Kidney (tissue), 14 donors: ENCODE measurements around the gene CCDC152. TPM values are rescaled to one million over a fixed set of nuclear protein-coding genes. Genes with fewer than 3 reads are reported as not detected.

Experiments
- DNase-seq, 5 donors: peaks; one replicate each; pipeline ENCODE4 v3.0.0-alpha.2; 2013 to 2020
- FAIRE-seq: peaks from 2 replicates; lab custom pipeline; 2012; peaks lifted over from hg19 to GRCh38; lab: Jason Lieb, UNC
- H3K27ac ChIP-seq, 2 donors: one replicate each; pipeline ENCODE4 v1.7.0; 2013; ENCODE audit warnings: low read depth in 2 of 2, low read length in 2 of 2, inconsistent platforms in 1 of 2
- H3K27me3 ChIP-seq: one replicate; pipeline ENCODE4 v1.7.1; 2013; ENCODE audit warnings: low read length, inconsistent platforms; ENCODE audit not compliant: control insufficient read depth, insufficient read depth
- H3K36me3 ChIP-seq, 3 donors: one replicate each; pipeline versions ENCODE4 v1.7.0 to v1.7.1; 2013; ENCODE audit warnings: low read length in 3 of 3, control low read depth in 1 of 3, inconsistent platforms in 1 of 3; ENCODE audit not compliant: insufficient read depth in 3 of 3, control insufficient read depth in 2 of 3
- H3K4me1 ChIP-seq, 3 donors: one replicate each; pipeline versions ENCODE4 v1.7.0 to v1.7.1; 2013; ENCODE audit warnings: low read length in 3 of 3, inconsistent platforms in 1 of 3, low read depth in 1 of 3; ENCODE audit not compliant: control insufficient read depth in 2 of 3, insufficient read depth in 2 of 3
- H3K4me3 ChIP-seq, 3 donors: one replicate each; pipeline versions ENCODE4 v1.7.0 to v1.8.1; 2013; ENCODE audit warnings: low read length in 3 of 3, control low read depth in 1 of 3, inconsistent platforms in 1 of 3
- H3K9ac ChIP-seq, 3 donors: one replicate each; pipeline versions ENCODE4 v1.7.0 to v1.7.1; 2013; ENCODE audit warnings: low read length in 3 of 3, control low read depth in 1 of 3, inconsistent platforms in 1 of 3
- H3K9me3 ChIP-seq, 3 donors: one replicate each; pipeline versions ENCODE4 v1.7.0 to v1.7.1; 2013; ENCODE audit warnings: low read length in 3 of 3, control low read depth in 1 of 3, inconsistent platforms in 1 of 3; ENCODE audit not compliant: control insufficient read depth in 2 of 3, insufficient read depth in 1 of 3
- intact Hi-C: fragments of 100-400 bp; cut with DNase I; formaldehyde crosslinking; loops from one replicate; pipeline ENCODE4 v1.11.1; 2022
- polyA plus RNA-seq: library from polyadenylated mRNA; stranded (reverse); fragments of 350-450 nt; fragmentation: Illumina TruSeq; extraction: RNeasy Lipid Tissue Mini Kit (QIAGEN cat#74804); gene quantifications from one replicate; pipeline ENCODE4 v1.2.3, GENCODE V29; 2014; ENCODE audit warnings: low read depth, low replicate concordance; ENCODE audit not compliant: insufficient read depth
- total RNA-seq: library from RNA; stranded (reverse); fragmentation: NEBNext Ultra II Directional; extraction: Animal tissue kit (Norgen Biotek cat#: 25700); gene quantifications from one replicate; pipeline ENCODE4 v1.2.1, GENCODE V29; 2021
- TF ChIP-seq, protein P1 (sequence below): IDR thresholded peaks from 3 replicates; pipeline ENCODE4 v1.5.1; 2012; ENCODE audit warnings: mild to moderate bottlenecking, moderate library complexity, borderline replicate concordance; ENCODE audit not compliant: insufficient read depth; ENCODE audit errors: extremely low read depth
- donor health status: control.
- donor health status: control.
- donor health status: control.
- donor health status: control.
- donor health status: control.
- donor health status: DM: yes; HTN: yes; CAD: no.
- donor health status: Normal renal cell carcinoma (clear cell type).

Gene CCDC152
- total and polyA plus RNA-seq, 2 donors from 2014 or later: 0.15 to 1.1 TPM

DNA sequence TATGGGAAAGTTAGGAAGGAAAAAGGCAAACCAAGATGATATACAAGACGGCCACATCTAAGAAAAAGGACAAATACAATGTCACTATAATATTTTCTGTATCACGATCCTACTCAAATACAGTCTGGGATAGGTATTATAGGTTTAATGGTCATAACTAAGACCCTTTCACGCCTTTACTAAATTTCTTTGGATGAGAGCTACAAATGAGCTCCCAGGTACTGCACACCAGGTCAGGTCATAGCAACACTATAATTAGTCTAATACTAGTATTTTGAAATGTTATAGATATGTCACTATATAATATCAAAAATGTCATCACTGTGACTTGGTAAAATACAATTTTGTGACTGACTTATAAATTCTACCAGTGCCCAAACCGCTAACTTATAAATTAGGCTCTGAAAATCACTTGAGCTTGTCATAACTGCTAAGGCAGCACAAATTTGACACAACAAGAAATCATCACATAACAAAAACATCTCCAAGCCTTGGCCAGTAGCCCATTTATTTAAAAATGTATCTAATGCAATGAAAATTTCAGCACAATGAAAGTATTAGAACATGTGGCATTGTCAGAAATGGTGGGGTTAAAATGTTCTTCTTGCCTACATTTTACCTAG, 48.2 kb downstream of the CCDC152 start:
- Histone ChIP-seq H3K4me1 (no peaks in the 10 kb centered on the region), H3K9ac (no peak overlapping the region), H3K4me3 (no peak overlapping the region), H3K27ac (no peak overlapping the region), H3K9me3 (no peaks in the 10 kb centered on the region), H3K27me3 (no peaks in the 10 kb centered on the region), H3K36me3 (peaks cover 11 to 63% (median 19%) of the 10 kb centered on the region in 3 donors)
- DNase-seq: no peak
- FAIRE-seq: no peak
- TF ChIP-seq, protein P1, sequence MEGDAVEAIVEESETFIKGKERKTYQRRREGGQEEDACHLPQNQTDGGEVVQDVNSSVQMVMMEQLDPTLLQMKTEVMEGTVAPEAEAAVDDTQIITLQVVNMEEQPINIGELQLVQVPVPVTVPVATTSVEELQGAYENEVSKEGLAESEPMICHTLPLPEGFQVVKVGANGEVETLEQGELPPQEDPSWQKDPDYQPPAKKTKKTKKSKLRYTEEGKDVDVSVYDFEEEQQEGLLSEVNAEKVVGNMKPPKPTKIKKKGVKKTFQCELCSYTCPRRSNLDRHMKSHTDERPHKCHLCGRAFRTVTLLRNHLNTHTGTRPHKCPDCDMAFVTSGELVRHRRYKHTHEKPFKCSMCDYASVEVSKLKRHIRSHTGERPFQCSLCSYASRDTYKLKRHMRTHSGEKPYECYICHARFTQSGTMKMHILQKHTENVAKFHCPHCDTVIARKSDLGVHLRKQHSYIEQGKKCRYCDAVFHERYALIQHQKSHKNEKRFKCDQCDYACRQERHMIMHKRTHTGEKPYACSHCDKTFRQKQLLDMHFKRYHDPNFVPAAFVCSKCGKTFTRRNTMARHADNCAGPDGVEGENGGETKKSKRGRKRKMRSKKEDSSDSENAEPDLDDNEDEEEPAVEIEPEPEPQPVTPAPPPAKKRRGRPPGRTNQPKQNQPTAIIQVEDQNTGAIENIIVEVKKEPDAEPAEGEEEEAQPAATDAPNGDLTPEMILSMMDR: no peak
- intact Hi-C loops: no loop called here

DNA sequence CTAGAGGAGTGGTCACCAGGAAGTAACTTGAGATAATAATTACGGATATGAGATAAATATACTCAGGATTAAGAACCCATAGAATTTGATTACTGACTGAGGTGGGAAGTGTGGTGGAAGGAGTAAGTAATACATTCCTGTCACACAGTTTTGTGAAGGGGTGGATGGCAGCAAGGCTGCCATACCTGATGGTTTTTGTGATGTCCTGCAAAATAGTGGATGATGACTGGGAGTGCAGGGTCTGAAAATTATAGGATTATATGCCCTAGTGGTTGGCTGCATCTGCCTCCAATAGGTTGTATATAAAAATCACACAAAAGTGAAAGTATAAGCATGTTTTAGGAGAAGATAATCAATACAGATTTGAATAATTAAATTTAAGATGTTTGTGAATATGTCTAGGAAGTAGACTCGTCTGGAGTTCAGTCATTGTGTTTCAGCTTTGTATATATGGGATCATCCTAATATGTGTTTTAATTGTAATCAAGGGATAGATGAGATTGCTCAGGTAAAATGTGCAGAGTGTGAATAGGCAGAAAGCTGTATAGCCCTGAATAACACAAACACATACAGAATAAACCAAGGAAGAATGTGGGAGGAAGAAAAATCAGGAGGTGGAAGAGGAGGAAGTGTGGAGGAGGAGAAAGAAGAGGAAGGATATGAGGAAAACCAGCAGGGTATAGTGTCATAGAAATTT, 49.5 kb downstream of the CCDC152 start:
- no peak overlapping the region for H3K27ac ChIP-seq
- FAIRE-seq: no peak
- TF ChIP-seq, protein P1: no peak
- H3K4me1 ChIP-seq: no peaks in the 10 kb centered on the region
- no peak overlapping the region for H3K9ac ChIP-seq
- H3K27me3 ChIP-seq: no peaks in the 10 kb centered on the region
- no peaks in the 10 kb centered on the region for H3K9me3 ChIP-seq
- intact Hi-C loops: no loop called here
- H3K36me3 ChIP-seq: peaks cover 11 to 50% (median 11%) of the 10 kb centered on the region in 3 donors
- H3K4me3 ChIP-seq: no peak overlapping the region
- DNase-seq: no peak

DNA sequence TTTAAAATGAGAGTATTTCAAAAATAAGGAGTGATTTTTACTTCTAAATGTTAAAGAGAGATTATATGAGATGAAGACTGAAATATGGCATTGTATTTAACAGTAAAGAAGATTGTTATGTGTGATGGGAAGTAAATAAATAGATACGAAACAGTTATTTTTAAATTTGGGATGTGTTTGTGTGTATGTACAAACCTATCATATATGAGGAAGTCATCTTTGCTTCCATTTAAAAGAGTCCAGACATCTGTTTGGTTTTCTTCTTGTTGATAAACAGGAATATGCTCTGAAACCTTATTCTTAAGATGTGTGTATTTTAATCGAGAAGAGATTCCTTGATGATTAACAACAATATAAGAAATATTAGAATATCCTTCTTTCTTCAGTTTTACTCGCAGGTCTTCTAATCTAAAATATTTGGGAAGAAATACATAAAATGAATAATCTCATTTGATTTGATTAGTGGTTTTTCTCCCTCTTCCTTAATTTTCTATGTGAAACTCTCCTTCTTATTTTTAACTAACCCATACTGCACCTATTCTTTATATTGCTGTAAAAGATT, 50.2 kb downstream of the CCDC152 start:
- intact Hi-C loops: no loop called here
- FAIRE-seq (no peak), DNase-seq (no peak)
- Histone ChIP-seq H3K4me3 (peak overlapping the region in 1 of 3 donors; percentile 19), H3K36me3 (peaks cover 7 to 44% (median 11%) of the 10 kb centered on the region in 3 donors), H3K9me3 (no peaks in the 10 kb centered on the region), H3K4me1 (no peaks in the 10 kb centered on the region), H3K27ac (no peak overlapping the region), H3K27me3 (no peaks in the 10 kb centered on the region), H3K9ac (no peak overlapping the region)
- TF ChIP-seq, protein P1: no peak
